Endothelial cell of umbilical vein (primary cell): Measurements from ENCODE around the gene UBAC1. TPM values are rescaled to one million over a fixed set of nuclear protein-coding genes. Genes with fewer than 3 reads are reported as not detected.

Experiments used
- BruUV-seq: library from RNA; stranded (reverse); fragments of 400-500 nt; replicated peaks from 2 replicates; lab custom pipeline; 2021; lab: Mats Ljungman, UMichigan
- CTCF ChIA-PET: fragments of 300-600, 350-600 bp; sonication (Branson Sonifier 250); formaldehyde crosslinking; loops from one replicate; lab custom pipeline; 2021; ENCODE audit warnings: antibody characterized with exemption, inconsistent platforms; lab: Charles Lee
- POLR2A ChIA-PET: fragments of 300-600, 350-600 bp; sonication (Branson Sonifier 250); formaldehyde crosslinking; loops from one replicate; lab custom pipeline; 2021; ENCODE audit warnings: antibody characterized with exemption, inconsistent platforms; lab: Charles Lee
- DNase-seq: peaks from one replicate; pipeline ENCODE4 v3.0.0-alpha.2; 2011; ENCODE audit warnings: low read depth, low spot score
- FAIRE-seq: peaks from 2 replicates; lab custom pipeline; 2011; peaks lifted over from hg19 to GRCh38; lab: Jason Lieb, UNC
- H2AFZ ChIP-seq: 2 replicates; pipeline ENCODE4 v1.6.0; 2012; ENCODE audit warnings: low read depth, low read length, control low read depth, inconsistent platforms
- H3K27ac ChIP-seq: 2 replicates; pipeline ENCODE4 v1.5.1; 2011; ENCODE audit warnings: low read depth, mild to moderate bottlenecking, control low read depth, low read length, moderate library complexity; ENCODE audit not compliant: insufficient read depth
- H3K27me3 ChIP-seq, 2 experiments: 2 replicates each; pipeline versions ENCODE4 v1.6.0 to v1.6.1; 2011; ENCODE audit warnings: low read length in 2 of 2, mixed read lengths in 1 of 2; ENCODE audit not compliant: control insufficient read depth in 2 of 2, insufficient read depth in 2 of 2
- H3K36me3 ChIP-seq, 2 experiments: 2 replicates in 1 of 2; 3 replicates in 1 of 2; pipeline ENCODE4 v1.5.1; 2011; ENCODE audit warnings: low read length in 2 of 2, mild to moderate bottlenecking in 1 of 2, moderate library complexity in 1 of 2; ENCODE audit not compliant: control insufficient read depth in 2 of 2, insufficient read depth in 2 of 2; ENCODE audit errors: extremely low read depth in 1 of 2
- H3K4me1 ChIP-seq: 3 replicates; pipeline ENCODE4 v1.5.1; 2011; ENCODE audit warnings: mild to moderate bottlenecking, low read length; ENCODE audit not compliant: control insufficient read depth, insufficient read depth; ENCODE audit errors: extremely low read depth
- H3K4me2 ChIP-seq: 2 replicates; pipeline ENCODE4 v1.6.1; 2011; ENCODE audit warnings: low read length, control low read depth, mixed read lengths; ENCODE audit not compliant: insufficient read depth
- H3K4me3 ChIP-seq, 3 experiments: fragments of 200-600 bp in 1 of 3; sonication (generic), shearing (Covaris generic) in 1 of 3; replicated peaks in 1 of 3; 2 replicates each; pipeline ENCODE4 v1.5.1; 2011 to 2016; ENCODE audit warnings: control low read depth in 3 of 3, low read length in 3 of 3, mild to moderate bottlenecking in 2 of 3, inconsistent platforms in 1 of 3, low read depth in 1 of 3, moderate library complexity in 1 of 3; ENCODE audit not compliant: insufficient read depth in 1 of 3
- H3K79me2 ChIP-seq: 2 replicates; pipeline ENCODE4 v1.6.0; 2012; ENCODE audit warnings: low read length, inconsistent platforms; ENCODE audit not compliant: control insufficient read depth, insufficient read depth
- H3K9ac ChIP-seq: replicated peaks from 2 replicates; pipeline ENCODE3; 2011; ENCODE audit warnings: low read length, control low read depth; ENCODE audit not compliant: insufficient read depth; ENCODE audit errors: extremely low read depth
- H3K9me1 ChIP-seq: replicated peaks from 3 replicates; pipeline ENCODE4 v1.6.0; 2011; ENCODE audit warnings: mild to moderate bottlenecking, low read length; ENCODE audit not compliant: control insufficient read depth, insufficient read depth; ENCODE audit errors: extremely low read depth
- H3K9me3 ChIP-seq: replicated peaks from 2 replicates; pipeline ENCODE4 v1.5.1; 2012; ENCODE audit warnings: low read length, inconsistent platforms; ENCODE audit not compliant: control insufficient read depth, insufficient read depth
- H4K20me1 ChIP-seq: replicated peaks from 2 replicates; pipeline ENCODE3; 2011; ENCODE audit warnings: mild to moderate bottlenecking, low read length; ENCODE audit not compliant: control insufficient read depth, insufficient read depth; ENCODE audit errors: extremely low read depth
- EZH2 ChIP-seq: IDR thresholded peaks from 2 replicates; pipeline ENCODE4 v1.6.1; 2012; ENCODE audit warnings: borderline replicate concordance, low read depth, mild to moderate bottlenecking, moderate library complexity, low read length, inconsistent platforms; ENCODE audit not compliant: severe bottlenecking
- FOS ChIP-seq: IDR thresholded peaks from 2 replicates; pipeline ENCODE4 v1.6.1; 2011; ENCODE audit warnings: mild to moderate bottlenecking, low read length, moderate library complexity, borderline replicate concordance; ENCODE audit not compliant: insufficient read depth
- GATA2 ChIP-seq: IDR thresholded peaks from 2 replicates; pipeline ENCODE4 v1.7.0; 2011; ENCODE audit warnings: low read depth, mild to moderate bottlenecking, moderate library complexity, mixed read lengths, low read length; ENCODE audit not compliant: insufficient read length, insufficient read depth
- JUN ChIP-seq: IDR thresholded peaks from 2 replicates; pipeline ENCODE4 v1.6.1; 2011; ENCODE audit warnings: borderline replicate concordance, low read depth; ENCODE audit not compliant: insufficient read length, insufficient read depth
- MYC ChIP-seq: IDR thresholded peaks from one replicate; pipeline ENCODE4 v1.6.1; 2011; ENCODE audit warnings: mild to moderate bottlenecking, low read depth, low read length
- POLR2A ChIP-seq: IDR thresholded peaks from 2 replicates; pipeline ENCODE4 v1.6.1; 2012; ENCODE audit warnings: low read depth, mild to moderate bottlenecking, control low read depth, low read length
- POLR2AphosphoS5 ChIP-seq: IDR thresholded peaks from 2 replicates; pipeline ENCODE4 v1.6.1; 2012; ENCODE audit warnings: low read depth, mild to moderate bottlenecking, control low read depth, low read length, moderate library complexity; ENCODE audit not compliant: insufficient read depth
- dilution Hi-C: fragments of 300-500 bp; cut with MboI; formaldehyde crosslinking; loops from one replicate; pipeline ENCODE4 v1.15.0; 2019; ENCODE audit warnings: low sequenced_read_pairs; ENCODE audit not compliant: extremely low pct_ligation_motif_present
- intact Hi-C: fragments of 100-400 bp; cut with micrococcal nuclease; formaldehyde crosslinking; loops from one replicate; pipeline ENCODE4 v1.10.0; 2022
- polyA plus RNA-seq, 4 experiments: library from polyadenylated mRNA; depleted of rRNA in 3 of 4; stranded (reverse) in 3 of 4; unstranded in 1 of 4; fragments of >200 nt; gene quantifications; 2 replicates each; pipeline versions ENCODE4 v1.2.1 to v1.2.3, GENCODE V29; 2011 to 2012; ENCODE audit warnings: missing spikeins in 1 of 4
- total RNA-seq: library from RNA; stranded (reverse); gene quantifications from 2 replicates; pipeline ENCODE4 v1.2.3, GENCODE V29; 2021
- TF ChIP-seq, protein P1 (sequence below): IDR thresholded peaks from 2 replicates; pipeline ENCODE4 v1.6.1; 2011; ENCODE audit not compliant: insufficient read depth, insufficient read length
- TF ChIP-seq, protein P2 (sequence below), 2 donors: IDR thresholded peaks; 1 replicate in 1 of 2; 2 replicates in 1 of 2; pipeline ENCODE4 v1.5.1; 2011; ENCODE audit warnings: low read length in 2 of 2, mild to moderate bottlenecking in 2 of 2, moderate library complexity in 2 of 2, control low read depth in 1 of 2, inconsistent platforms in 1 of 2, low read depth in 1 of 2; ENCODE audit not compliant: insufficient read depth in 1 of 2; ENCODE audit errors: extremely low read depth in 1 of 2

Gene UBAC1
- total and polyA plus RNA-seq, 2 donors (not counting 3 experiments of a cell fraction or from before 2014, with no cell fraction given) = 39.5 to 56.7 TPM

DNA sequence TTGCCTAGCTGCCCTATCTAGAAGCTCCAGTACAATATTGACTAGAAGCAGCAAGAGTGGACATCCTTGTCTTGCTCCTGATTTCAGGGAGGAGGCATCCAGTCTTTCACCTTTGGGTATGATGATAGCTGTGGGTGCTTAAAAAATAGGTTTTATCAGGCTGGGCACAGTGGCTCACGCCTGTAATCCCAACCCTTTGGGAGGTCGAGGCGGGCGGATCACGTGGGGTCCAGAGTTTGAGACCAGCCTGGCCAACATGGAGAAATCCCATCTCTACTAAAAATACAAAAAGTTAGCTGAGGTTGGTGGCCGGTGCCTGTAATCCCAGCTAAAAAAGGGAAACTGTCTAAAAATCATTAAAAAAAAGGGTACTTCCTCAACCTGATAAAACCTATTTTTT lies 51.8 kb downstream of the UBAC1 start:
- Histone ChIP-seq H2AFZ (no peak overlapping the region), H3K9me1 (no peaks in the 10 kb centered on the region), H3K4me1 (peaks cover 36% of the 10 kb centered on the region), H3K36me3 (peaks cover 3 to 4% of the 10 kb centered on the region in 2 experiments), H4K20me1 (no peaks in the 10 kb centered on the region), H3K4me2 (peak overlapping the region; percentile 47), H3K79me2 (peaks cover 58% of the 10 kb centered on the region), H3K9me3 (no peaks in the 10 kb centered on the region), H3K4me3 (peak overlapping the region in 1 of 3 experiments; percentile 20), H3K27me3 (no peaks in the 10 kb centered on the region), H3K27ac (peak overlapping the region; percentile 10), H3K9ac (no peak overlapping the region)
- intact Hi-C loops = loop anchor here (2.0 kb wide), 1 partner anchor 143 kb away; no protein-coding TSS in a partner anchor
- POLR2A ChIA-PET = no interaction called here
- CTCF ChIA-PET = no interaction called here
- dilution Hi-C loops = no loop called here
- no peak for TF ChIP-seq MYC
- no peak for TF ChIP-seq GATA2
- TF ChIP-seq POLR2AphosphoS5 = no peak
- no peak for TF ChIP-seq JUN
- no peak for TF ChIP-seq EZH2
- no TSS peak for BruUV-seq
- FAIRE-seq (no peak), DNase-seq (no peak)

DNA sequence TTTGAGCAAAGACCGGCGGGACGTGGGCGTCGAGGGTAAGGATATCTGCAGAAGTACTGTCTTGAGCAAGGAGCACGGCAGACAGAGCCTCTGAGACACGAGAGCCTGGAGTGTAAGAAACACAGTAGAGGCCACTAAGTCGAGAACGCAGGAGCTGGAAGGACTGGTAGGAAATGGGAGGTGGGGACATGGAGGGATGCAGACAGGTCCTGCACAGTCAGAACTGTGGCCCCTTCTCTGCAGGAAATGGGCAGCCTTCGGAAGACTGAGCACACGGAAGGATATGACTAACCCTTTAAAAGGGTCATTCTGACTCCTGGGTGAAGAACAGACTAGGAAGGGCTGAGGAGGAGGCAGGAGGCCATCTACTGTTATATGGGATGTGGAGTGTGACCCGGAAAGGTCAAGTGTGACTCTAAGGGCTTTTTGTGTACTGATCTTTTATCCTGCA lies 52.4 kb downstream of the UBAC1 start:
- POLR2A ChIA-PET = no interaction called here
- no peak overlapping the region for H2AFZ ChIP-seq

More for the DNA sequence above, 52.4 kb downstream of the UBAC1 start:
- intact Hi-C loops = loop anchor here (2.0 kb wide), 1 partner anchor 144 kb away; no protein-coding TSS in a partner anchor
- H4K20me1 ChIP-seq = no peaks in the 10 kb centered on the region
- peak overlapping the region; percentile 10 for H3K27ac ChIP-seq
- H3K4me3 ChIP-seq = peak overlapping the region in 1 of 3 experiments; percentile 20
- DNase-seq (peak; percentile 57), FAIRE-seq (peak; percentile 95)
- no peaks in the 10 kb centered on the region for H3K9me3 ChIP-seq
- H3K4me2 ChIP-seq = peak overlapping the region; percentile 47
- H3K9me1 ChIP-seq = no peaks in the 10 kb centered on the region
- H3K79me2 ChIP-seq = peaks cover 64% of the 10 kb centered on the region
- CTCF ChIA-PET = no interaction called here
- H3K36me3 ChIP-seq = peaks cover 3 to 4% of the 10 kb centered on the region in 2 experiments
- H3K27me3 ChIP-seq = no peaks in the 10 kb centered on the region
- no TSS peak for BruUV-seq
- TF ChIP-seq POLR2A (peak; percentile 74), EZH2 (no peak), GATA2 (peak; percentile 34), JUN (peak; percentile 54), FOS (peak; percentile 92), POLR2AphosphoS5 (peak; percentile 76), MYC (no peak)
- TF ChIP-seq, protein P1, sequence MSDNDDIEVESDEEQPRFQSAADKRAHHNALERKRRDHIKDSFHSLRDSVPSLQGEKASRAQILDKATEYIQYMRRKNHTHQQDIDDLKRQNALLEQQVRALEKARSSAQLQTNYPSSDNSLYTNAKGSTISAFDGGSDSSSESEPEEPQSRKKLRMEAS = no peak
- TF ChIP-seq, protein P2, sequence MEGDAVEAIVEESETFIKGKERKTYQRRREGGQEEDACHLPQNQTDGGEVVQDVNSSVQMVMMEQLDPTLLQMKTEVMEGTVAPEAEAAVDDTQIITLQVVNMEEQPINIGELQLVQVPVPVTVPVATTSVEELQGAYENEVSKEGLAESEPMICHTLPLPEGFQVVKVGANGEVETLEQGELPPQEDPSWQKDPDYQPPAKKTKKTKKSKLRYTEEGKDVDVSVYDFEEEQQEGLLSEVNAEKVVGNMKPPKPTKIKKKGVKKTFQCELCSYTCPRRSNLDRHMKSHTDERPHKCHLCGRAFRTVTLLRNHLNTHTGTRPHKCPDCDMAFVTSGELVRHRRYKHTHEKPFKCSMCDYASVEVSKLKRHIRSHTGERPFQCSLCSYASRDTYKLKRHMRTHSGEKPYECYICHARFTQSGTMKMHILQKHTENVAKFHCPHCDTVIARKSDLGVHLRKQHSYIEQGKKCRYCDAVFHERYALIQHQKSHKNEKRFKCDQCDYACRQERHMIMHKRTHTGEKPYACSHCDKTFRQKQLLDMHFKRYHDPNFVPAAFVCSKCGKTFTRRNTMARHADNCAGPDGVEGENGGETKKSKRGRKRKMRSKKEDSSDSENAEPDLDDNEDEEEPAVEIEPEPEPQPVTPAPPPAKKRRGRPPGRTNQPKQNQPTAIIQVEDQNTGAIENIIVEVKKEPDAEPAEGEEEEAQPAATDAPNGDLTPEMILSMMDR (IDR thresholded peaks at IDR 0.05; ENCODE audit: extremely low read depth in 1 of 2, insufficient read depth in 1 of 2, low read depth in 1 of 2, low read length in 2 of 2) = no peak
- H3K4me1 ChIP-seq = peaks cover 36% of the 10 kb centered on the region
- H3K9ac ChIP-seq = no peak overlapping the region
- dilution Hi-C loops = no loop called here
